HG03066 (cell line): ENCODE measurements around the gene APOM.

ENCODE experiments used
- ATAC-seq: cut with Tn5 transposase; IDR thresholded peaks from one replicate; pipeline ENCODE4 v1.9.1; 2021; ENCODE audit warnings: low read depth; ENCODE audit not compliant: unreplicated experiment

The APOM gene

GRCh38 chr6:31676322-31676903, 20.7 kb downstream of the APOM start:
- no peak for ATAC-seq

GRCh38 chr6:31676904-31677303, 21.2 kb downstream of the APOM start:
- ATAC-seq: no peak

GRCh38 chr6:31677955-31678354, 22.3 kb downstream of the APOM start:
- no peak for ATAC-seq

GRCh38 chr6:31680226-31681134, 24.8 kb downstream of the APOM start, which contains the start of gene LY6G5C:
LY6G5C (minus strand) TSS chr6:31681067; CDS start chr6:31680373, 694 bp downstream.
- no peak for ATAC-seq

GRCh38 chr6:31681135-31681671, 25.5 kb downstream of the APOM start:
- no peak for ATAC-seq

- ATAC-seq: no peak
These were observed 27.9 kb downstream of the APOM start for GRCh38 chr6:31683591-31683990.

- no peak for ATAC-seq
These were observed 30.8 kb downstream of the APOM start for GRCh38 chr6:31686483-31686882.

GRCh38 chr6:31687321-31687720, 31.6 kb downstream of the APOM start:
- no peak for ATAC-seq

GRCh38 chr6:31687860-31688693, 32.4 kb downstream of the APOM start:
- no peak for ATAC-seq

- no peak for ATAC-seq
These were observed 33.8 kb downstream of the APOM start for GRCh38 chr6:31689249-31690110.

- no peak for ATAC-seq
These were observed 34.8 kb downstream of the APOM start for GRCh38 chr6:31690231-31691077.

- ATAC-seq: no peak
These were observed 35.4 kb downstream of the APOM start for GRCh38 chr6:31691078-31691463.

- no peak for ATAC-seq
These were observed 35.9 kb downstream of the APOM start for GRCh38 chr6:31691564-31692108.

GRCh38 chr6:31692353-31692752, 36.7 kb downstream of the APOM start:
- no peak for ATAC-seq

GRCh38 chr6:31692886-31693285, 37.2 kb downstream of the APOM start:
- no peak for ATAC-seq

GRCh38 chr6:31693535-31693934, 37.8 kb downstream of the APOM start:
- ATAC-seq: no peak

GRCh38 chr6:31697555-31697954, 41.9 kb downstream of the APOM start:
- ATAC-seq: no peak

- ATAC-seq: no peak
These were observed 45.2 kb downstream of the APOM start for GRCh38 chr6:31700740-31701401.
